ENCODE results near the gene GOLGA8B.
"Not testable (repeated sequence)": the region's sequence is repeated elsewhere in the genome, so short reads cannot be mapped to it uniquely, and the experiment has no call there.

GOLGA8B gene

DNA sequence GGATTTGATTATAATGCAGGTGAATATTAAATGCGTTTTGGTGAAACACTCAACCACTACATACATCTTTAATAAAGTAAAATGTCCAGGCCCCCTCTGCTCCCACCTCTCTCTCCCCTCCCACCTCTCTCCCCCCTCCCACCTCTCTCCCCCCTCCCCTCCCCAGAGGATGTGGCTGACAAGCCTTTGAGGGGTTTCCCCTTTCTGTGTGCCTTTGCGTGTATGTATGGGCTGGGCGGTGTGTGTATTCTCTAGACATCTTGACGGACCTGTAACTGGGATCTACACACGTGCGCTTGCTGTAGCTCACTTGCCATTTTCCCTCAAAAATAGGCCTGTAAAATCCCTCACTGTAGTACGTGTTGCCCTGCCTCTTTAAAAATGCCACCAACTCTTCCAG, 28.3 kb downstream of the GOLGA8B start:
- DNase-seq = not testable (repeated sequence)

DNA sequence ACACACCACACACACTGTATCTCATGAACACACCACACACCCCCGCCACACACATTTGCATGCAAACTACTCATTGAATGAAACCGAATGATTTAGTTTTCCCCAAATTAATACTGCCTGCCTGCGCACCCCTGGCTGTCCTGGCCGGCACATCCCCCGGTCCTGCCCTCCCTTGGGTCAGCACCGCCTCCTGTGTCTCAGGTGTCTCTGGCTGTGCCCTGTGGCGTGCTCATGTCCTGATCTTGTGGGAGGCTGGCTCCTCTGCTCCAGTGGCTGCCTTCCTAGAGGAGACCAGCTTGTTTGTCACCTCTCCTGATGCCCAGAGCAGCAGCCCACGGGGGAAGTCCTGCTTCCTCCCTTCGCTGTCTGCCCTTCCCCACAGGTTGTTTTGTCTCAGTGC, 28.7 kb downstream of the GOLGA8B start:
- not testable (repeated sequence) for DNase-seq

DNA sequence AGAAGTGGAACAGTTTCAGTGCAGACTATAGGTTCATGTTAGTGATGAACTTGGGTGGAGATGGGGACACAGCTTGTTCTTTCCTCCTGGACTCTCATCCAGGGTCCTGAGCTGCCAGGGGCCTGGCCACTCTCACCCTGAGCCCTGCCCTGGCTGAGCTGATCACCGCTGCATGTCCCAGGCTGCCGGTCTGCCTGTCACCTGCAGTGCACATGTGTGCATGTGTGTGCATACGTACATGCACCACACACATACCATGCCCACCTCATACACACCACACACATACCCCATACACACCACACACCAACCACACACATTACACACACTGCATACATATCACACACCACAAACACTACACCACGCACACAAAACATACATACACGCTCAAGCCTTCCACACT, 29.3 kb downstream of the GOLGA8B start:
- not testable (repeated sequence) for DNase-seq

DNA sequence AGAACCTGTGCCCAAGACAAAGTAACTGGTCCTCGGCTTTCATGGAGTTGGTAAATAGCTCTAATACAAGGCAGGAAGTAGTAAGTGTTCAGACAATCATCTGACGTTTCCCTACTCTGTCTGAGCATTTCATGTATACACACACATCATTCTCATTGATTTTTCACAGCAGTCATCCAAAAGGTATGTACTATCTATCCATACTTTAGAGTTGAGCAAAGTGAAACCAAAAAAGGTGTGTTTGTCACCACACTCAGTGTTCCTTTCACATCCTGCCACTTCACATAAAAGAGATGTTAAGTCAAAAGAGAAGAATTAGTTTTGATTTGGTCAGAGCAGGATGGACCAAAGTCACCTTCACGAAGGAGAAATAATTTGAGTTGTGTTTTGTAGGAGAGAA, 33.3 kb downstream of the GOLGA8B start:
- not testable (repeated sequence) for DNase-seq

DNA sequence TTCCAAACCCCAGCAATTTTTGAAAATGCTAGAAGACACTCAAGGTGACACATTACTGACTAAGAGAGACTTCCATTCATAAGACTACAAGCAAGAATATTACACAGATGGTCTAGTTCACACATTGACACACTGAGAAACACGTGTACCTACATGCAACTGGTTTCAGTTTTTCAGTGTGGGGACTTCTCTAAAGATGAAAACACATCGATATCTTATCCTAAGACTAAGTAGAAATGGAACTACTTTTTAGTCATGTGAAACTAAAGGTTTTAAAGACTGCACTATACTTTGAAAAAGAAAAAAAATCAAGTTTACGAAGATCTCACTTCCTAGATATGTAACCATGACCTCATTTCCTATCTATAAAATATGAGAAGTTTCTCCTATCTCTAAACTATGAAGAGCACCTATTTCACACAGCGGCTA, 34.1 kb downstream of the GOLGA8B start:
- not testable (repeated sequence) for DNase-seq

DNA sequence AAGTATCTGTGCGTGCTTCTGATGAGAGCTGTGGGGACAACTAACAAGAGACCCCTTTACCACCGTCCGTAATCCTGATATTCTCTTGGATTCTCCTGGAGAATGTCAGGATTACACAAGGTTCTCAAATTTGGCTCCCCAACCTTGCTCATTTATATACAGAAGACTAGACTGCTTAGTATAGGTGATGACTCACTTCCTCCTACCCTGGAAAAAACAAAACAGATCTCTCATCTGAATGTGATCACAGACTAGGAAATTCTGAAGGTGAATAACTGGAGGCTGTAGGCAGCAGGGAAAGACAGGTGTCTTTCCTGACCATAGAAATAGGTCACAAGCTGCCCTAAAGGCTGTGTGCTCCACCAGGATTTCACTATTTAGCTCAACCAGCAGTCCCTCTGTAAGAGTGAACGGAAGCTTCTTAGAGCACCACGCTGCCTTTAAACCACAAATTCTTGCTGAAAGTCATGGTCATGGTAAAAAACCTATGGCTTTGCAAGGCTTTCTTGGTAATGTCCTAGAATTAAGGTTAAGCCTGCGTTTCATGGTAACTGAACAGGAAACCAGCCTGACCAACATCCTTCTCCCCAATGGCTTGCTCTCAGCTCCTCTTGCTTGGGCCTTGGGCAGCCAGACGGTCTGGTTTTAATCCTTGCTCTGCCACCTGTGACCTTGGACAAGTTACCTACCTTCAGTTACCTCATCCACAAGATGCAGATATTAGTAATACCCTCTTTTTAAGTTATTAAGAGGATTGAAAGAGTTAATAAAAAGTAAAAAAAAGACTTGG, 39.4 kb downstream of the GOLGA8B start:
- not testable (repeated sequence) for DNase-seq

GRCh38 chr15:34535857-34536256, 47.6 kb downstream of the GOLGA8B start:
- DNase-seq = not testable (repeated sequence)
